ENCODE data around the gene JPH2. TPM values are rescaled to one million over a fixed set of nuclear protein-coding genes. Genes with fewer than 3 reads are reported as not detected.

The JPH2 gene
- total RNA-seq, 4 donors from 2014 or later = 173 to 442 (median 242) TPM

GRCh38 chr20:44208770-44209169 is 21.8 kb upstream of the JPH2 start:
- 6 to 12% methylated on average over 7 of the region's 7 CpGs for WGBS, 2 donors (ENCODE audit: low coverage in 1 of 2)

GRCh38 chr20:44208165-44208564 is 21.2 kb upstream of the JPH2 start:
- Histone ChIP-seq H3K4me1 (peaks cover 13 to 85% (median 14%) of the 10 kb centered on the region in 3 donors), H3K27ac (peak overlapping the region; percentile 91 to 100 (median 98)), H3K9me3 (no peaks in the 10 kb centered on the region), H3K36me3 (peaks cover 0 to 19% of the 10 kb centered on the region in 2 donors), H3K4me3 (peak overlapping the region; percentile 67 to 97), H3K27me3 (no peaks in the 10 kb centered on the region)
- WGBS, 2 donors (ENCODE audit: low coverage in 1 of 2) = 21 to 45% methylated on average over 4 to 7 of the region's 7 CpGs
- TF ChIP-seq EP300 (IDR thresholded peaks at IDR 0.05) (no peak), POLR2AphosphoS5 (IDR thresholded peaks at IDR 0.05) (no peak), POLR2A (IDR thresholded peaks at IDR 0.05) (no peak)
- TF ChIP-seq, protein P1, sequence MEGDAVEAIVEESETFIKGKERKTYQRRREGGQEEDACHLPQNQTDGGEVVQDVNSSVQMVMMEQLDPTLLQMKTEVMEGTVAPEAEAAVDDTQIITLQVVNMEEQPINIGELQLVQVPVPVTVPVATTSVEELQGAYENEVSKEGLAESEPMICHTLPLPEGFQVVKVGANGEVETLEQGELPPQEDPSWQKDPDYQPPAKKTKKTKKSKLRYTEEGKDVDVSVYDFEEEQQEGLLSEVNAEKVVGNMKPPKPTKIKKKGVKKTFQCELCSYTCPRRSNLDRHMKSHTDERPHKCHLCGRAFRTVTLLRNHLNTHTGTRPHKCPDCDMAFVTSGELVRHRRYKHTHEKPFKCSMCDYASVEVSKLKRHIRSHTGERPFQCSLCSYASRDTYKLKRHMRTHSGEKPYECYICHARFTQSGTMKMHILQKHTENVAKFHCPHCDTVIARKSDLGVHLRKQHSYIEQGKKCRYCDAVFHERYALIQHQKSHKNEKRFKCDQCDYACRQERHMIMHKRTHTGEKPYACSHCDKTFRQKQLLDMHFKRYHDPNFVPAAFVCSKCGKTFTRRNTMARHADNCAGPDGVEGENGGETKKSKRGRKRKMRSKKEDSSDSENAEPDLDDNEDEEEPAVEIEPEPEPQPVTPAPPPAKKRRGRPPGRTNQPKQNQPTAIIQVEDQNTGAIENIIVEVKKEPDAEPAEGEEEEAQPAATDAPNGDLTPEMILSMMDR (IDR thresholded peaks at IDR 0.05) = no peak
- ATAC-seq = no peak

More at GRCh38 chr20:44208770-44209169, 21.8 kb upstream of the JPH2 start:
- peaks cover 11 to 83% (median 14%) of the 10 kb centered on the region in 3 donors for H3K4me1 ChIP-seq
- no peak for TF ChIP-seq EP300 (IDR thresholded peaks at IDR 0.05)
- TF ChIP-seq POLR2AphosphoS5 (IDR thresholded peaks at IDR 0.05) = peak; percentile 65
- no peak for TF ChIP-seq POLR2A (IDR thresholded peaks at IDR 0.05)
- TF ChIP-seq, protein P1 (IDR thresholded peaks at IDR 0.05) = peak in 2 of 4 experiments; percentile 24 to 29
- no peak for ATAC-seq
- H3K27me3 ChIP-seq = no peaks in the 10 kb centered on the region
- no peaks in the 10 kb centered on the region for H3K9me3 ChIP-seq
- H3K4me3 ChIP-seq = peak overlapping the region; percentile 67 to 97
- H3K36me3 ChIP-seq = peaks cover 0 to 19% of the 10 kb centered on the region in 2 donors
- peak overlapping the region; percentile 91 to 100 (median 98) for H3K27ac ChIP-seq

- peak overlapping the region in 1 of 2 donors; percentile 97 for H3K4me3 ChIP-seq
- no peaks in the 10 kb centered on the region for H3K27me3 ChIP-seq
- TF ChIP-seq POLR2A (IDR thresholded peaks at IDR 0.05) = no peak
- peak; percentile 58 for TF ChIP-seq POLR2AphosphoS5 (IDR thresholded peaks at IDR 0.05)
- TF ChIP-seq, protein P1 (IDR thresholded peaks at IDR 0.05) = no peak
- TF ChIP-seq EP300 (IDR thresholded peaks at IDR 0.05) = no peak
- H3K4me1 ChIP-seq = peaks cover 14 to 85% (median 16%) of the 10 kb centered on the region in 3 donors
- H3K9me3 ChIP-seq = no peaks in the 10 kb centered on the region
- no peak for ATAC-seq
- peaks cover 0 to 25% of the 10 kb centered on the region in 2 donors for H3K36me3 ChIP-seq
- 22 to 23% methylated on average over 3 of the region's 3 CpGs for WGBS, 2 donors (ENCODE audit: low coverage in 1 of 2)
- peak overlapping the region; percentile 91 to 100 (median 98) for H3K27ac ChIP-seq
Measured at GRCh38 chr20:44207126-44207723, 20.2 kb upstream of the JPH2 start.

DNA sequence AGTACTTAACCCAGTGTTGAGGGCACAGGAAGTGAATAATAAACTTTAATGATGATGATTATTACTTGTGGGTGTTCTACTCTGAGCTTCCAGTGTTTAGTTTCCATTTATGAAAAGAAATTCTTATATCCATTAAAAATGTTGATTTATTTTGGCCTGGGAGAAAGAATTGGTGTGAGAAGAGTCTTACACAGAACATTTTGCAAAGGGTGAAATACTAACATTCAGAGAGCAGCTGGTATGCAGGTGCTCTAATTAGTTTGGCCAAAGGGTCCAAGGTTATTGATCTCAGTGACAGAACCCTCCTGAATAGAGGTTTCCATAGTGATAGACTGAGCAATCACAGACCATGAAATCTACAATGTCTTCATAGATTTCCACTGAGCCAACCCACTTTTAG is 19.1 kb upstream of the JPH2 start:
- H3K4me1 ChIP-seq = peaks cover 14 to 86% (median 16%) of the 10 kb centered on the region in 3 donors

More for the DNA sequence above, 19.1 kb upstream of the JPH2 start:
- H3K27me3 ChIP-seq = no peaks in the 10 kb centered on the region
- H3K27ac ChIP-seq = peak overlapping the region; percentile 13 to 100 (median 76)
- H3K36me3 ChIP-seq = peaks cover 0 to 36% of the 10 kb centered on the region in 2 donors
- no peak for ATAC-seq
- no peak for TF ChIP-seq POLR2AphosphoS5 (IDR thresholded peaks at IDR 0.05)
- no peak for TF ChIP-seq POLR2A (IDR thresholded peaks at IDR 0.05)
- TF ChIP-seq, protein P1 (IDR thresholded peaks at IDR 0.05) = no peak
- no peak for TF ChIP-seq EP300 (IDR thresholded peaks at IDR 0.05)
- H3K9me3 ChIP-seq = no peaks in the 10 kb centered on the region
- no peak overlapping the region for H3K4me3 ChIP-seq
